K562 (cell line): ENCODE data around the gene PPP1CA. TPM values are rescaled to one million over a fixed set of nuclear protein-coding genes. Genes with fewer than 3 reads are reported as not detected.

Experiments used
- ATAC-seq: fragments of 200-7000 bp; cut with Tn5 transposase; 3 replicates; pipeline ENCODE4 v1.9.1; 2020; ENCODE audit warnings: moderate library complexity
- BruUV-seq: library from RNA; stranded (reverse); fragments of 400-500 nt; replicated peaks from 2 replicates; lab custom pipeline; 2021; lab: Mats Ljungman, UMichigan
- CTCF ChIA-PET: fragments of 300-600 bp; formaldehyde crosslinking; extraction: SDS; loops from one replicate; lab custom pipeline; 2021; ENCODE audit warnings: low intra/inter-chr PET ratio; lab: Yijun Ruan, JAX
- POLR2A ChIA-PET: fragments of 300-600, 350-650 bp; sonication (Branson Sonifier 250); formaldehyde crosslinking; extraction: SDS; loops from one replicate; lab custom pipeline; 2021; ENCODE audit warnings: antibody characterized with exemption, inconsistent platforms; lab: Yijun Ruan, JAX
- DNase-seq, 4 experiments: peaks; one replicate each; pipeline versions ENCODE4 v3.0.0 to v3.0.0-alpha.2; 2011 to 2018; ENCODE audit warnings: low spot score in 3 of 4, mixed read lengths in 3 of 4; ENCODE audit errors: extremely low read depth in 1 of 4
- FAIRE-seq: peaks from 2 replicates; lab custom pipeline; 2011; peaks lifted over from hg19 to GRCh38; lab: Jason Lieb, UNC
- H2AFZ ChIP-seq: 2 replicates; pipeline ENCODE4 v1.6.0; 2011; ENCODE audit warnings: low read depth, low read length, control low read depth, inconsistent platforms
- H3K27ac ChIP-seq: fragments of 200-600 bp; 3 replicates; pipeline ENCODE4 v1.8.0; 2011; ENCODE audit warnings: low read depth, mild to moderate bottlenecking, control low read depth, inconsistent platforms, low read length, moderate library complexity, mixed read lengths; ENCODE audit errors: extremely low read depth
- H3K27me3 ChIP-seq, 2 experiments: fragments of 300-600 bp in 1 of 2; 2 replicates in 1 of 2; 3 replicates in 1 of 2; pipeline versions ENCODE4 v1.6.0 to v1.8.0; 2011; ENCODE audit warnings: inconsistent platforms in 2 of 2, low read length in 2 of 2, mild to moderate bottlenecking in 1 of 2, mixed read lengths in 1 of 2, moderate library complexity in 1 of 2; ENCODE audit not compliant: control insufficient read depth in 2 of 2, insufficient read depth in 2 of 2
- H3K36me3 ChIP-seq: fragments of 300-600 bp; 3 replicates; pipeline ENCODE4 v1.8.0; 2011; ENCODE audit warnings: mild to moderate bottlenecking, low read length, inconsistent platforms; ENCODE audit not compliant: control insufficient read depth, insufficient read depth
- H3K4me1 ChIP-seq, 2 experiments: fragments of 200-600 bp in 1 of 2; replicated peaks in 1 of 2; 2 replicates in 1 of 2; 3 replicates in 1 of 2; pipeline versions ENCODE4 v1.5.1 to v1.8.0; 2011; ENCODE audit warnings: inconsistent platforms in 2 of 2, low read length in 2 of 2, mild to moderate bottlenecking in 1 of 2, mixed read lengths in 1 of 2, moderate library complexity in 1 of 2; ENCODE audit not compliant: control insufficient read depth in 2 of 2, insufficient read depth in 2 of 2
- H3K4me2 ChIP-seq: 2 replicates; pipeline ENCODE4 v1.6.1; 2011; ENCODE audit warnings: low read length, control low read depth, inconsistent platforms, mixed read lengths; ENCODE audit not compliant: insufficient read depth
- H3K4me3 ChIP-seq: fragments of 200-600 bp; sonication (generic), shearing (Covaris generic); 2 replicates; pipeline ENCODE4 v1.5.1; 2016; ENCODE audit warnings: control low read depth, inconsistent platforms
- H3K79me2 ChIP-seq: fragments of 200-600 bp; 3 replicates; pipeline ENCODE4 v1.8.0; 2011; ENCODE audit warnings: low read length, inconsistent platforms; ENCODE audit not compliant: control insufficient read depth, insufficient read depth
- H3K9ac ChIP-seq, 2 experiments: 2 replicates each; pipeline versions ENCODE4 v1.6.0 to v1.6.1; 2011; ENCODE audit warnings: low read depth in 2 of 2, low read length in 2 of 2, control low read depth in 1 of 2, inconsistent platforms in 1 of 2, mild to moderate bottlenecking in 1 of 2, mixed read lengths in 1 of 2; ENCODE audit not compliant: insufficient read depth in 1 of 2
- H3K9me1 ChIP-seq: one replicate; pipeline ENCODE4 v1.6.0; 2011; ENCODE audit warnings: inconsistent platforms, mild to moderate bottlenecking, low read length, moderate library complexity; ENCODE audit not compliant: control insufficient read depth, insufficient read depth
- H3K9me3 ChIP-seq: replicated peaks from 2 replicates; pipeline ENCODE4 v1.5.1; 2011; ENCODE audit warnings: low read depth, low read length, inconsistent platforms; ENCODE audit not compliant: control insufficient read depth, insufficient read depth
- H4K20me1 ChIP-seq: replicated peaks from 2 replicates; pipeline ENCODE4 v1.6.1; 2011; ENCODE audit warnings: low read length, inconsistent platforms, mixed read lengths; ENCODE audit not compliant: control insufficient read depth, insufficient read depth
- CREB3 ChIP-seq: fragments of 450-650 bp; conservative IDR thresholded peaks from 2 replicates; pipeline ENCODE4 v1.6.1; 2016; ENCODE audit warnings: missing genetic modification characterization, low read depth, mild to moderate bottlenecking, missing compliant biosample characterization, moderate library complexity
- DPF2 ChIP-seq: fragments of 450-650 bp; IDR thresholded peaks from 2 replicates; pipeline ENCODE4 v1.6.1; 2016
- KAT7 ChIP-seq: sonication (generic); formaldehyde crosslinking; IDR thresholded peaks from 2 replicates; pipeline ENCODE4 v1.8.0; 2022; ENCODE audit warnings: missing genetic modification reagents, mild to moderate bottlenecking, borderline replicate concordance
- KDM4B ChIP-seq, 2 experiments: fragments of 450-650 bp in 1 of 2; sonication (generic) in 1 of 2; IDR thresholded peaks; 2 replicates each; pipeline ENCODE4 v1.6.1; 2016 to 2017; ENCODE audit warnings: borderline replicate concordance in 2 of 2, antibody characterized with exemption in 1 of 2, low read depth in 1 of 2, mild to moderate bottlenecking in 1 of 2
- MLLT1 ChIP-seq, 2 experiments: fragments of 450-650 bp; IDR thresholded peaks; 2 replicates each; pipeline ENCODE4 v1.6.1; 2016
- NFRKB ChIP-seq: fragments of 450-650 bp; IDR thresholded peaks from 2 replicates; pipeline ENCODE4 v1.6.1; 2016; ENCODE audit warnings: low read depth
- ZBTB26 ChIP-seq: fragments of 450-650 bp; formaldehyde crosslinking; IDR thresholded peaks from 2 replicates; pipeline ENCODE4 v1.4.0; 2022; ENCODE audit warnings: missing genetic modification characterization
- ZC3H11A ChIP-seq: IDR thresholded peaks from 2 replicates; pipeline ENCODE4 v1.6.1; 2012; ENCODE audit warnings: low read depth, low read length, improper control_type of control experiment
- ZNF134 ChIP-seq: fragments of 250-450 bp; sonication (Bioruptor Pico); conservative IDR thresholded peaks from 2 replicates; pipeline ENCODE4 v1.4.0; 2020
- ZNF175 ChIP-seq: fragments of 200-800 bp; sonication (Bioruptor generic); IDR thresholded peaks from 2 replicates; pipeline ENCODE4 v1.6.1; 2016; ENCODE audit warnings: low read depth, mild to moderate bottlenecking, missing genetic modification characterization, missing compliant biosample characterization
- ZNF224 ChIP-seq: sonication (generic); formaldehyde crosslinking; IDR thresholded peaks from 2 replicates; pipeline ENCODE4 v1.8.0; 2022; ENCODE audit warnings: mild to moderate bottlenecking, missing genetic modification reagents
- ZNF592 ChIP-seq: fragments of 450-650 bp; IDR thresholded peaks from 2 replicates; pipeline ENCODE4 v1.6.1; 2017; ENCODE audit warnings: antibody characterized with exemption, mild to moderate bottlenecking
- WGBS: fragments of 100-300 bp; shearing (Covaris generic); methylation state at CpG from one replicate; pipeline ENCODE4 v1.1.6; 2016; ENCODE audit warnings: low coverage, mixed read lengths; ENCODE audit not compliant: insufficient coverage; ENCODE audit errors: missing lambda C conversion rate; 5-methylcytosine and 5-hydroxymethylcytosine counted together
- in situ Hi-C: fragments of 300-500 bp; cut with MboI; formaldehyde crosslinking; loops from 4 replicates; pipeline ENCODE4 v1.15.0; 2018; ENCODE audit warnings: inconsistent platforms, mixed read lengths
- intact Hi-C: fragments of 100-400 bp; cut with micrococcal nuclease; formaldehyde crosslinking; loops from 2 replicates; pipeline ENCODE4 v1.14.2; 2022
- polyA plus RNA-seq, 8 experiments: library from polyadenylated mRNA; depleted of rRNA in 4 of 8; stranded (reverse) in 5 of 8; unstranded in 3 of 8; fragments of >200 nt; fragmentation: Nextera tagmentation in 2 of 8; fragmentation: Illumina TruSeq in 1 of 8; extraction: Ambion mirVana in 2 of 8; extraction: Trizol in 1 of 8; gene quantifications; 2 replicates each; pipeline versions ENCODE4 v1.2.1 to v1.2.3, GENCODE V29; 2011 to 2014; ENCODE audit warnings: inconsistent platforms in 1 of 8, missing spikeins in 1 of 8
- total RNA-seq, 7 experiments: library from RNA; depleted of rRNA in 6 of 7; stranded (reverse); fragments of >200 nt in 6 of 7; fragmentation: Illumina TruSeq in 2 of 7; extraction: Trizol in 2 of 7; gene quantifications; 2 replicates each; pipeline versions ENCODE4 v1.2.1 to v1.2.3, GENCODE V29; 2011 to 2021; ENCODE audit warnings: low replicate concordance in 1 of 7

The PPP1CA gene
- total and polyA plus RNA-seq, 9 of the 15 experiments (the other 6 are each of a cell fraction or from before 2014, with no cell fraction given): 18.2 to 242 (median 188) TPM

- in situ Hi-C loops (no loop called here), intact Hi-C loops (no loop called here)
- CTCF ChIA-PET: interaction anchor here (0.7 to 4.1 kb wide), 3 partner anchors 17 to 54 kb away, joined by 4 to 21 read pairs (median 5); partner anchors contain the start of gene POLD4
- peaks cover 39% of the 10 kb centered on the region; the same call in 2 of the 3 replicates for H3K79me2 ChIP-seq
- 14% methylated on average over 8 of the region's 9 CpGs for WGBS
- H3K9me1 ChIP-seq: no peaks in the 10 kb centered on the region
- BruUV-seq: TSS peak; percentile 75
- peak overlapping the region; percentile 73 for H2AFZ ChIP-seq
- no peaks in the 10 kb centered on the region for H3K9me3 ChIP-seq
- H3K4me2 ChIP-seq: peak overlapping the region; percentile 79
- no peaks in the 10 kb centered on the region for H3K27me3 ChIP-seq
- peaks cover 65 to 84% of the 10 kb centered on the region in 2 experiments for H3K4me1 ChIP-seq
- H3K27ac ChIP-seq: peak overlapping the region; percentile 95
- no peak for ATAC-seq
- no peak for FAIRE-seq
- no peaks in the 10 kb centered on the region for H3K36me3 ChIP-seq
- H3K9ac ChIP-seq: peak overlapping the region; percentile 90 to 95
- no peak for DNase-seq
- H4K20me1 ChIP-seq: no peaks in the 10 kb centered on the region
- POLR2A ChIA-PET: interaction anchor here (0.5 to 2.3 kb wide), 6 partner anchors 12 to 128 kb away, joined by 3 to 11 read pairs (median 4); partner anchors contain the start of gene PPP1CA
- peak overlapping the region; percentile 96 for H3K4me3 ChIP-seq
- 0 out of 4 replicates have a peak, but pooled peaks of 1 of the 2 experiments have one; percentile 20 for TF ChIP-seq KDM4B (IDR thresholded peaks at IDR 0.05; ENCODE audit: borderline replicate concordance in 2 of 2, low read depth in 1 of 2)
- 0 out of 2 replicates have a peak, but pooled peaks have one; percentile 63 for TF ChIP-seq KAT7 (CRISPR knock-in tag)
- TF ChIP-seq ZNF224 (CRISPR knock-in tag): 0 out of 2 replicates have a peak, but pooled peaks have one; percentile 6
- 0 out of 2 replicates have a peak, but pooled peaks have one; percentile 56 for TF ChIP-seq ZNF592
- TF ChIP-seq ZNF134 (CRISPR knock-in tag): 0 out of 2 replicates have a peak, but pooled peaks have one; percentile 11
- TF ChIP-seq ZNF175: 0 out of 2 replicates have a peak, but pooled peaks have one; percentile 57
- TF ChIP-seq ZC3H11A: no peak
- TF ChIP-seq CREB3 (tag): 0 out of 2 replicates have a peak, but pooled peaks have one; percentile 6
- 0 out of 2 replicates have a peak, but pooled peaks have one; percentile 10 for TF ChIP-seq DPF2
- no peak for TF ChIP-seq ZBTB26 (CRISPR knock-in tag)
- no peak for TF ChIP-seq MLLT1 (IDR thresholded peaks at IDR 0.05)
- 0 out of 2 replicates have a peak, but pooled peaks have one; percentile 20 for TF ChIP-seq NFRKB
Measured at GRCh38 chr11:67374571-67375281, 26.9 kb downstream of the PPP1CA start.
